SK-N-SH (cell line): ENCODE data around the gene PRICKLE1. TPM values are rescaled to one million over a fixed set of nuclear protein-coding genes. Genes with fewer than 3 reads are reported as not detected.

Experiments used
- CTCF ChIA-PET: fragments of 300-600, 350-600 bp; formaldehyde crosslinking; extraction: SDS; loops from one replicate; lab custom pipeline; 2021; lab: Yijun Ruan, JAX
- POLR2A ChIA-PET: fragments of 350-600 bp; sonication (Branson Sonifier 250); formaldehyde crosslinking; extraction: SDS; loops from one replicate; lab custom pipeline; 2020; ENCODE audit warnings: antibody characterized with exemption, inconsistent platforms; lab: Yijun Ruan, JAX
- DNase-seq: peaks from one replicate; pipeline ENCODE4 v3.0.0; 2012
- H2AFZ ChIP-seq: fragments of 200-600 bp; sonication (generic); 2 replicates; pipeline ENCODE4 v1.8.1; 2016; ENCODE audit warnings: antibody characterized with exemption, mild to moderate bottlenecking, low read depth
- H3F3A ChIP-seq: fragments of 200-600 bp; sonication (generic); replicated peaks from 2 replicates; pipeline ENCODE3; 2016; ENCODE audit warnings: antibody characterized with exemption, mild to moderate bottlenecking; ENCODE audit not compliant: insufficient read depth
- H3K27ac ChIP-seq, 2 experiments: fragments of 200-500 bp in 1 of 2; fragments of 200-600 bp in 1 of 2; sonication (Bioruptor generic) in 1 of 2; sonication (generic), shearing (Covaris generic) in 1 of 2; 2 replicates each; pipeline versions ENCODE4 v1.5.1 to v1.6.1; 2014 to 2016; ENCODE audit warnings: low read depth in 2 of 2, inconsistent platforms in 1 of 2, low read length in 1 of 2, mild to moderate bottlenecking in 1 of 2, mixed read lengths in 1 of 2
- H3K27me3 ChIP-seq: fragments of 200-600 bp; sonication (generic), shearing (Covaris generic); 2 replicates; pipeline ENCODE4 v1.6.1; 2016; ENCODE audit warnings: mixed run types; ENCODE audit not compliant: insufficient read depth
- H3K36me3 ChIP-seq, 2 experiments: fragments of 200-500 bp in 1 of 2; fragments of 200-600 bp in 1 of 2; sonication (Bioruptor generic) in 1 of 2; sonication (generic) in 1 of 2; replicated peaks in 1 of 2; 2 replicates each; pipeline versions ENCODE3 to v1.5.1; 2014 to 2016; ENCODE audit warnings: low read length in 1 of 2, mild to moderate bottlenecking in 1 of 2; ENCODE audit not compliant: insufficient read depth in 2 of 2, control insufficient read depth in 1 of 2
- H3K4me1 ChIP-seq, 2 experiments: fragments of 200-500 bp in 1 of 2; fragments of 200-600 bp in 1 of 2; sonication (Bioruptor generic) in 1 of 2; sonication (generic), shearing (Covaris generic) in 1 of 2; 2 replicates each; pipeline versions ENCODE4 v1.5.1 to v1.6.1; 2014 to 2016; ENCODE audit warnings: low read depth in 1 of 2, low read length in 1 of 2, mixed run types in 1 of 2; ENCODE audit not compliant: insufficient read depth in 2 of 2, control insufficient read depth in 1 of 2
- H3K4me2 ChIP-seq: fragments of 200-600 bp; sonication (generic), shearing (Covaris generic); 2 replicates; pipeline ENCODE4 v1.6.1; 2017; ENCODE audit warnings: mixed run types
- H3K4me3 ChIP-seq, 2 experiments: fragments of 200-500 bp in 1 of 2; fragments of 200-600 bp in 1 of 2; sonication (Bioruptor generic) in 1 of 2; sonication (generic), shearing (Covaris generic) in 1 of 2; 2 replicates each; pipeline versions ENCODE4 v1.5.1 to v1.8.1; 2014 to 2016; ENCODE audit warnings: low read depth in 2 of 2, inconsistent platforms in 1 of 2, low read length in 1 of 2, mild to moderate bottlenecking in 1 of 2, mixed read lengths in 1 of 2, moderate library complexity in 1 of 2
- H3K79me2 ChIP-seq: fragments of 200-600 bp; sonication (generic); 2 replicates; pipeline ENCODE4 v1.8.1; 2017; ENCODE audit warnings: mild to moderate bottlenecking; ENCODE audit not compliant: insufficient read depth
- H3K9ac ChIP-seq: fragments of 200-600 bp; sonication (generic); 2 replicates; pipeline ENCODE4 v1.6.1; 2017; ENCODE audit warnings: mixed run types
- H3K9me2 ChIP-seq: fragments of 200-600 bp; sonication (generic); 2 replicates; pipeline ENCODE4 v1.6.1; 2017; ENCODE audit warnings: mixed run types
- H3K9me3 ChIP-seq: fragments of 200-600 bp; sonication (generic); 2 replicates; pipeline ENCODE4 v1.6.1; 2017; ENCODE audit warnings: mixed run types, mild to moderate bottlenecking, moderate library complexity
- H4K20me1 ChIP-seq: fragments of 200-600 bp; sonication (generic); 2 replicates; pipeline ENCODE4 v1.6.1; 2017; ENCODE audit warnings: mild to moderate bottlenecking, mixed run types; ENCODE audit not compliant: insufficient read depth
- EP300 ChIP-seq, 2 experiments: IDR thresholded peaks; 2 replicates each; pipeline versions ENCODE4 v1.4.0 to v1.6.1; 2012; ENCODE audit warnings: borderline replicate concordance in 1 of 2, low read depth in 1 of 2, low read length in 1 of 2
- FOXJ3 ChIP-seq: sonication (generic); formaldehyde crosslinking; IDR thresholded peaks from 2 replicates; pipeline ENCODE4 v1.5.1; 2020; ENCODE audit warnings: mild to moderate bottlenecking, missing genetic modification reagents
- FOXM1 ChIP-seq: IDR thresholded peaks from 2 replicates; pipeline ENCODE4 v1.4.0; 2012; ENCODE audit warnings: low read depth, mild to moderate bottlenecking
- GATA2 ChIP-seq: sonication (generic); formaldehyde crosslinking; IDR thresholded peaks from 2 replicates; pipeline ENCODE4 v1.5.0; 2020; ENCODE audit warnings: mild to moderate bottlenecking, missing genetic modification reagents
- JUND ChIP-seq: IDR thresholded peaks from 2 replicates; pipeline ENCODE4 v1.4.0; 2012
- MEF2A ChIP-seq: IDR thresholded peaks from 2 replicates; pipeline ENCODE4 v1.4.0; 2012; ENCODE audit warnings: low read depth, borderline replicate concordance
- NFIC ChIP-seq: IDR thresholded peaks from 2 replicates; pipeline ENCODE4 v1.4.0; 2012; ENCODE audit warnings: borderline replicate concordance
- NRF1 ChIP-seq: IDR thresholded peaks from 2 replicates; pipeline ENCODE4 v1.6.1; 2012; ENCODE audit warnings: low read depth, mild to moderate bottlenecking, low read length
- PBX3 ChIP-seq: IDR thresholded peaks from 2 replicates; pipeline ENCODE4; 2012
- POLR2AphosphoS5 ChIP-seq: IDR thresholded peaks from 2 replicates; pipeline ENCODE4 v1.6.1; 2012; ENCODE audit warnings: low read depth, low read length
- RXRA ChIP-seq: IDR thresholded peaks from 2 replicates; pipeline ENCODE4 v1.4.0; 2012; ENCODE audit warnings: low read depth, mild to moderate bottlenecking, borderline replicate concordance
- TAF1 ChIP-seq: IDR thresholded peaks from 2 replicates; pipeline ENCODE4 v1.6.1; 2012; ENCODE audit warnings: low read depth, mild to moderate bottlenecking, low read length, moderate library complexity, borderline replicate concordance
- TCF12 ChIP-seq: IDR thresholded peaks from 2 replicates; pipeline ENCODE4 v1.4.0; 2012
- TEAD4 ChIP-seq: IDR thresholded peaks from 2 replicates; pipeline ENCODE4 v1.4.0; 2012; ENCODE audit warnings: mild to moderate bottlenecking, borderline replicate concordance; ENCODE audit not compliant: insufficient read depth
- ZBTB33 ChIP-seq: IDR thresholded peaks from 2 replicates; pipeline ENCODE4 v1.4.0; 2012; ENCODE audit warnings: low read depth, borderline replicate concordance
- WGBS: methylation state at CpG from one replicate; pipeline ENCODE4 v1.1.6; 2017; ENCODE audit warnings: low lambda C conversion rate; 5-methylcytosine and 5-hydroxymethylcytosine counted together
- polyA plus RNA-seq, 3 experiments: library from polyadenylated mRNA; depleted of rRNA; stranded (reverse); fragments of >200 nt; gene quantifications; 2 replicates each; pipeline ENCODE4 v1.2.3, GENCODE V29; 2012
- TF ChIP-seq, protein P1 (sequence below): fragments of 150-350 bp; IDR thresholded peaks from 2 replicates; pipeline ENCODE4 v1.6.1; 2016; ENCODE audit warnings: mild to moderate bottlenecking, low read depth, low read length
- TF ChIP-seq, protein P2 (sequence below): fragments of 200-600 bp; sonication (generic); IDR thresholded peaks from 2 replicates; pipeline ENCODE4 v1.6.1; 2017; ENCODE audit warnings: antibody characterized with exemption, mild to moderate bottlenecking, moderate library complexity

Gene PRICKLE1
- polyA plus RNA-seq, 1 of the 3 experiments (the other 2 are of a cell fraction), result 1.2 TPM

DNA sequence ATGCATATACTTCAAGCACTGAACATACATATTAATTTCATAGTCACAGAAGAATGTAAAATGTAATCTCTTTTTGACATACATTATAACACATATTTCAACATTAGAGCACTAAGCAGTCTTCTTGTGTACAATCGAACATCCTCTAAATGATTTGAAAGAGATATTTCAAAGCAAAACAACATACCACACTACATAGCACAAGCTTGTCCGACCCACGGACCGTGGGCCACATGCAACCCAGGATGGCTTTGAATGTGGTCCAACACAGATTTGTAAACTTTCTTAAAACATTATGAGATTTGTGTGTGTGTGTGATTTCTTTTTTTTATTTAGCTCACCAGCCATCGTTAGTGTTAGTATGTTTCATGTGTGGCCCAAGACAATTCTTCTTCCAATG lies 7.0 kb downstream of the PRICKLE1 start:
- TF ChIP-seq FOXJ3 (CRISPR knock-in tag), result no peak
- no peak for TF ChIP-seq PBX3
- no peak for TF ChIP-seq RXRA
- no peak for TF ChIP-seq EP300 (IDR thresholded peaks at IDR 0.05; ENCODE audit: borderline replicate concordance in 1 of 2, low read depth in 1 of 2, low read length in 1 of 2)
- TF ChIP-seq JUND, result no peak
- TF ChIP-seq POLR2AphosphoS5, result no peak
- TF ChIP-seq ZBTB33, result no peak
- no peak for TF ChIP-seq TEAD4
- TF ChIP-seq TCF12, result no peak
- no peak for TF ChIP-seq NFIC
- TF ChIP-seq, protein P1, sequence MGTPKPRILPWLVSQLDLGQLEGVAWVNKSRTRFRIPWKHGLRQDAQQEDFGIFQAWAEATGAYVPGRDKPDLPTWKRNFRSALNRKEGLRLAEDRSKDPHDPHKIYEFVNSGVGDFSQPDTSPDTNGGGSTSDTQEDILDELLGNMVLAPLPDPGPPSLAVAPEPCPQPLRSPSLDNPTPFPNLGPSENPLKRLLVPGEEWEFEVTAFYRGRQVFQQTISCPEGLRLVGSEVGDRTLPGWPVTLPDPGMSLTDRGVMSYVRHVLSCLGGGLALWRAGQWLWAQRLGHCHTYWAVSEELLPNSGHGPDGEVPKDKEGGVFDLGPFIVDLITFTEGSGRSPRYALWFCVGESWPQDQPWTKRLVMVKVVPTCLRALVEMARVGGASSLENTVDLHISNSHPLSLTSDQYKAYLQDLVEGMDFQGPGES, result no peak
- Histone ChIP-seq H3K79me2 (no peaks in the 10 kb centered on the region), H3K36me3 (no peaks in the 10 kb centered on the region), H3K27me3 (peaks cover 3% of the 10 kb centered on the region; the same call in 1 of the 2 replicates), H4K20me1 (no peaks in the 10 kb centered on the region), H3K4me3 (no peak overlapping the region), H2AFZ (no peak overlapping the region), H3F3A (no peaks in the 10 kb centered on the region), H3K4me2 (no peak overlapping the region), H3K9ac (no peak overlapping the region), H3K4me1 (peaks cover 0 to 11% of the 10 kb centered on the region in 2 experiments; a peak in 3 of 4 replicates), H3K27ac (no peak overlapping the region), H3K9me2 (no peaks in the 10 kb centered on the region), H3K9me3 (no peaks in the 10 kb centered on the region)
- DNase-seq, result no peak
- ChIA-PET CTCF (interaction anchor here (1.9 to 4.7 kb wide), 3 partner anchors 13 to 699 kb away, joined by 9 to 25 read pairs (median 24); no protein-coding TSS in a partner anchor), POLR2A (no interaction called here)
- 48% methylated on average over 5 of the region's 5 CpGs for WGBS

DNA sequence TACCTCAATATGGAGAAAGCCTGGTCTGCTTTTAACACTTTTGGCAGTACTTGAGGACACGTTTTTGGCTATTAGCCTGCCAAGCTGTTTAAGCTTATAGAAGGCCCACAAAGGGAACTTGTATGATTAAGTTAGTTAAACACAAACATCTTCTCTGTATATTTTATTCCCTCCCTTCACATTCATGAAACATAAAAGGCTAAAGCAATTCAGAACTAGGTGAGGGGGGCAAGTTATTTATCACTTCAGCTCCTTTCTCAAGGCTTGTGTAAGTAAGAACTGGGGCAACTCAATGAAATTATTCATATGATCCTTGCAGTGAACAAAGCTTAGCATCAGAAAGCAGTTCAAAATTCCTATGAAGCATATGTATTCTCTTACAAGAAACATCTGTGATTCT lies 7.5 kb downstream of the PRICKLE1 start:
- Histone ChIP-seq H3K79me2 (no peaks in the 10 kb centered on the region), H2AFZ (no peak overlapping the region), H4K20me1 (no peaks in the 10 kb centered on the region), H3K9me2 (no peaks in the 10 kb centered on the region), H3K4me1 (peaks cover 0 to 10% of the 10 kb centered on the region in 2 experiments; a peak in 2 of 4 replicates), H3K9ac (no peak overlapping the region), H3K27ac (no peak overlapping the region), H3K9me3 (no peaks in the 10 kb centered on the region), H3F3A (no peaks in the 10 kb centered on the region), H3K4me2 (no peak overlapping the region), H3K36me3 (no peaks in the 10 kb centered on the region), H3K4me3 (no peak overlapping the region), H3K27me3 (no peaks in the 10 kb centered on the region)
- ChIA-PET POLR2A (no interaction called here), CTCF (interaction anchor here (1.9 to 4.7 kb wide), 3 partner anchors 13 to 700 kb away, joined by 9 to 25 read pairs (median 24); no protein-coding TSS in a partner anchor)
- TF ChIP-seq GATA2 (CRISPR knock-in tag), result no peak
- no peak for TF ChIP-seq NRF1
- TF ChIP-seq FOXM1, result no peak
- TF ChIP-seq, protein P2, sequence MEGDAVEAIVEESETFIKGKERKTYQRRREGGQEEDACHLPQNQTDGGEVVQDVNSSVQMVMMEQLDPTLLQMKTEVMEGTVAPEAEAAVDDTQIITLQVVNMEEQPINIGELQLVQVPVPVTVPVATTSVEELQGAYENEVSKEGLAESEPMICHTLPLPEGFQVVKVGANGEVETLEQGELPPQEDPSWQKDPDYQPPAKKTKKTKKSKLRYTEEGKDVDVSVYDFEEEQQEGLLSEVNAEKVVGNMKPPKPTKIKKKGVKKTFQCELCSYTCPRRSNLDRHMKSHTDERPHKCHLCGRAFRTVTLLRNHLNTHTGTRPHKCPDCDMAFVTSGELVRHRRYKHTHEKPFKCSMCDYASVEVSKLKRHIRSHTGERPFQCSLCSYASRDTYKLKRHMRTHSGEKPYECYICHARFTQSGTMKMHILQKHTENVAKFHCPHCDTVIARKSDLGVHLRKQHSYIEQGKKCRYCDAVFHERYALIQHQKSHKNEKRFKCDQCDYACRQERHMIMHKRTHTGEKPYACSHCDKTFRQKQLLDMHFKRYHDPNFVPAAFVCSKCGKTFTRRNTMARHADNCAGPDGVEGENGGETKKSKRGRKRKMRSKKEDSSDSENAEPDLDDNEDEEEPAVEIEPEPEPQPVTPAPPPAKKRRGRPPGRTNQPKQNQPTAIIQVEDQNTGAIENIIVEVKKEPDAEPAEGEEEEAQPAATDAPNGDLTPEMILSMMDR, result no peak
- no peak for TF ChIP-seq MEF2A
- TF ChIP-seq TAF1, result no peak
- DNase-seq, result no peak
- 13% methylated on average over 1 of the region's 1 CpG for WGBS
